ENCODE measurements around the gene ATP2C2.

GRCh38 chr16:84495506-84495905 is 127.2 kb downstream of the ATP2C2 start:
- no peak for TF ChIP-seq CTCF (IDR thresholded peaks at IDR 0.05)
- TF ChIP-seq SIN3A (IDR thresholded peaks at IDR 0.05; ENCODE audit: borderline replicate concordance, insufficient read depth, low read depth, low read length): no peak
- TF ChIP-seq TCF7L2 (IDR thresholded peaks at IDR 0.05; ENCODE audit: low read depth, low read length): no peak
- no peak for TF ChIP-seq POLR2AphosphoS5 (IDR thresholded peaks at IDR 0.05; ENCODE audit: low read depth, low read length)
- TF ChIP-seq REST (IDR thresholded peaks at IDR 0.05; ENCODE audit: insufficient read depth in 1 of 2, low read depth in 2 of 2, low read length in 1 of 2): no peak

All from Panc1 (cell line).